ENCODE data around the gene PPHLN1. TPM values are rescaled to one million over a fixed set of nuclear protein-coding genes. Genes with fewer than 3 reads are reported as not detected.

PPHLN1 gene
- 10 to 100 TPM; 50.0 to 52.8 TPM for total RNA-seq
- polyA plus RNA-seq, result 10 to 100 TPM; 27.8 to 27.9 TPM
- long read RNA-seq, donor 1, full-length matches to known transcripts, result 12 of 43 reads
- long read RNA-seq, donor 1, partial matches to known transcripts, result 23 of 43 reads
- long read RNA-seq, donor 1, other reads (novel, unspliced or antisense), result 8 of 43 reads
- long read RNA-seq, donor 2, full-length matches to known transcripts, result 7 of 23 reads
- long read RNA-seq, donor 2, partial matches to known transcripts, result 4 of 23 reads
- long read RNA-seq, donor 2, other reads (novel, unspliced or antisense), result 12 of 23 reads

- Histone ChIP-seq H3K4me1 (ENCODE audit: control insufficient read depth in 1 of 2, insufficient read depth in 2 of 2, low read length in 2 of 2) (peaks cover 6 to 7% of the 10 kb centered on the region in 2 donors), H3K27ac (ENCODE audit: low read depth in 1 of 2, low read length in 2 of 2) (peak within 1 kb of the TSS; percentile 44 to 88), H3K36me3 (ENCODE audit: control insufficient read depth in 1 of 2, insufficient read depth in 2 of 2, low read length in 1 of 2) (peaks cover 0 to 3% of the 10 kb centered on the region in 2 donors), H3K9me3 (ENCODE audit: control insufficient read depth, low read length) (no peaks in the 10 kb centered on the region), H3K4me3 (ENCODE audit: low read length in 2 of 2) (peak within 1 kb of the TSS; percentile 82 to 97), H3K27me3 (ENCODE audit: control insufficient read depth in 1 of 2, insufficient read depth in 2 of 2, low read length in 1 of 2) (no peaks in the 10 kb centered on the region)
- intact Hi-C loops (cut with DNase I), result loop anchor here (5.0 kb wide), 3 partner anchors 89 to 194 kb away; partner anchors contain the start of genes YAF2 (in 2 of the 2) and GXYLT1 (in 1 of the 2)
- 0% methylated on average over 55 of the region's 55 CpGs for WGBS, 2 donors
- ATAC-seq (ENCODE audit: low FRiP score) (peak; percentile 95), DNase-seq (peak; percentile 88 to 94)
These were observed at the start of gene PPHLN1, which contains the start of gene ZCRB1 for GRCh38 chr12:42325653-42326474. Gene PPHLN1 (plus strand): TSS chr12:42326167. CDS start chr12:42335903, 9,736 bp downstream. Gene ZCRB1 (minus strand): TSS chr12:42326094. CDS start chr12:42324102, 1,992 bp downstream.

DNA sequence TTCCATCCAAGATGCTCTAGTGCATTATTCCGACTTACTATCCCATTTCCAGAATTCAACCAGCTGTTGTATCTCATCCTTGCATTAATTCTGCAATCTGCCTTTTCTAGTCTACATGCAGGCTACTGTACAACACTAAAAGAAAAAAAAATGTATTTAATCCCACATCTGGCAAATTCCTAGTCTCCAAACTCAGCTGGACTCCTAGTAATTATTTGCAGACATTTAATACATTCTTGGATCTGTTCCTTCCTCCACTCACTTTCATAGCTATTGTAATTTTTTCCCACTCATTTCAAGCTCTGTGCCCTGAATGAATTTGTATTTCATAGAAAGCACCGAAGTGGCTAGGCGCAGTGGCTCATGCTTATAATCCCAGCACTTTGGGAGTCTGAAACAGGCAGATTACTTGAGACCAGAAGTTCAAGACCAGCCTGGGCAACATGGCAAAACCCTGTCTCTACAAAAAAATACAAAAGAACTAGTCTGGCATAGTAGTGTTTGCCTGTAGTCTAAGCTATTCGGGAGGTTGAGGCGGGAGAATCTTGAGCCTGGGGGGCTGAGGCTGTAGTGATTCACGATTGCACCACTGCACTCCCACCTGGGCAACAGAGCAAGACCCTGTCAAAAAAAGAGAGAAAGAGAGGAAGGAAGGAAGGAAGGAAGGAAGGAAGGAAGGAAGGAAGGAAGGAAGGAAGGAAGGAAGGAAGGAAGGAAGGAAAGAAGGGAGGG, 48.4 kb upstream of the PPHLN1 start:
- intact Hi-C loops (cut with DNase I), result no loop called here
- no peak for DNase-seq
- 51 to 57% methylated on average over 6 of the region's 6 CpGs for WGBS, 2 donors
- no peaks in the 10 kb centered on the region for H3K36me3 ChIP-seq (ENCODE audit: control insufficient read depth in 1 of 2, insufficient read depth in 2 of 2, low read length in 1 of 2)
- no peaks in the 10 kb centered on the region for H3K4me1 ChIP-seq (ENCODE audit: control insufficient read depth in 1 of 2, insufficient read depth in 2 of 2, low read length in 2 of 2)
- H3K27me3 ChIP-seq (ENCODE audit: control insufficient read depth in 1 of 2, insufficient read depth in 2 of 2, low read length in 1 of 2), result no peaks in the 10 kb centered on the region
- H3K4me3 ChIP-seq (ENCODE audit: low read length in 2 of 2), result no peak overlapping the region
- H3K9me3 ChIP-seq (ENCODE audit: control insufficient read depth, low read length), result no peaks in the 10 kb centered on the region
- no peak for ATAC-seq (ENCODE audit: low FRiP score)
- H3K27ac ChIP-seq (ENCODE audit: low read depth in 1 of 2, low read length in 2 of 2), result no peak overlapping the region

DNA sequence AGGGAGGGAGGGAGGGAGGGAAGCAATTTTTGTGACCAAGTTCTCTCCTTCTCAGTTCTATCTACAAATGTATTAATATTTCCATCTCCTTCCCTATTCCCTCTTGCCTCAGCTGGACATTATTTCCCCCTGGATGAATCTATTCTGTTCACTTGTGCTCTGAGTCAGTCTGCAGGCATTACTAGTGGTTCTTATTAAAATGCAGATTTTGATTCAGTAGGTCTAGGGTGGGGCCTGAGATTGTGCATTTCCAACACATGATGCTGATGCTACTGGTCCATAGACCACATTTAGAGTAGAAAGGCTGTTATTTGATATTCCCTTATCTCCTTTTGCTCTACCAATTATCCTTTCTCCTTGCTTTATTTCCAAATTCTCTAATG, 47.8 kb upstream of the PPHLN1 start:
- Histone ChIP-seq H3K27me3 (ENCODE audit: control insufficient read depth in 1 of 2, insufficient read depth in 2 of 2, low read length in 1 of 2) (no peaks in the 10 kb centered on the region), H3K9me3 (ENCODE audit: control insufficient read depth, low read length) (no peaks in the 10 kb centered on the region), H3K36me3 (ENCODE audit: control insufficient read depth in 1 of 2, insufficient read depth in 2 of 2, low read length in 1 of 2) (no peaks in the 10 kb centered on the region), H3K4me3 (ENCODE audit: low read length in 2 of 2) (no peak overlapping the region), H3K4me1 (ENCODE audit: control insufficient read depth in 1 of 2, insufficient read depth in 2 of 2, low read length in 2 of 2) (no peaks in the 10 kb centered on the region), H3K27ac (ENCODE audit: low read depth in 1 of 2, low read length in 2 of 2) (no peak overlapping the region)
- ATAC-seq (ENCODE audit: low FRiP score), result no peak
- DNase-seq, result no peak
- intact Hi-C loops (cut with DNase I), result no loop called here

GRCh38 chr12:42281278-42281677, 44.7 kb upstream of the PPHLN1 start:
- no peak for DNase-seq
- intact Hi-C loops (cut with DNase I), result no loop called here
- Histone ChIP-seq H3K27me3 (ENCODE audit: control insufficient read depth in 1 of 2, insufficient read depth in 2 of 2, low read length in 1 of 2) (no peaks in the 10 kb centered on the region), H3K27ac (ENCODE audit: low read depth in 1 of 2, low read length in 2 of 2) (no peak overlapping the region), H3K4me1 (ENCODE audit: control insufficient read depth in 1 of 2, insufficient read depth in 2 of 2, low read length in 2 of 2) (no peaks in the 10 kb centered on the region), H3K36me3 (ENCODE audit: control insufficient read depth in 1 of 2, insufficient read depth in 2 of 2, low read length in 1 of 2) (no peaks in the 10 kb centered on the region), H3K4me3 (ENCODE audit: low read length in 2 of 2) (no peak overlapping the region), H3K9me3 (ENCODE audit: control insufficient read depth, low read length) (no peaks in the 10 kb centered on the region)
- 52 to 56% methylated on average over 3 of the region's 3 CpGs for WGBS, 2 donors
- no peak for ATAC-seq (ENCODE audit: low FRiP score)

DNA sequence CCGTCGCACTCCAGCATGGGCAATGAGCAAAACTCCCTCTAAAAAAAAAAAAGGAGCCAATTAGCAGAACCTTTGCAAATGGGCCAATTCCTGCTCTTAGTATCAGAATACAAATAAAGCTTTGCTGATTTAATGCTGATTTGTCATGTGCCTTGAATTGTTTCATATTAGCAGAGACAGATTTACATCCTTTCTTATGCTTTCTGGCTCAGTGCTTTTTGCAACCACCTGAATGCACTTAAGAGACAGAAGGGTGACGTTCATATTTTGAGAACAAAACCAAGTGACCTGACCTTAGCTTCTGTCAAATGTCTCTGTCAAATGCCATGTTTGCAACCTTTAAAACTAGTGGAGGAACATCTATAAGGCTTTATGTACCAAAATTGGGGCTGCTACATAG, 44.1 kb upstream of the PPHLN1 start:
- Histone ChIP-seq H3K27me3 (ENCODE audit: control insufficient read depth in 1 of 2, insufficient read depth in 2 of 2, low read length in 1 of 2) (no peaks in the 10 kb centered on the region), H3K9me3 (ENCODE audit: control insufficient read depth, low read length) (no peaks in the 10 kb centered on the region), H3K4me1 (ENCODE audit: control insufficient read depth in 1 of 2, insufficient read depth in 2 of 2, low read length in 2 of 2) (no peaks in the 10 kb centered on the region), H3K4me3 (ENCODE audit: low read length in 2 of 2) (no peak overlapping the region), H3K27ac (ENCODE audit: low read depth in 1 of 2, low read length in 2 of 2) (no peak overlapping the region), H3K36me3 (ENCODE audit: control insufficient read depth in 1 of 2, insufficient read depth in 2 of 2, low read length in 1 of 2) (no peaks in the 10 kb centered on the region)
- ATAC-seq (ENCODE audit: low FRiP score) (no peak), DNase-seq (no peak)
- 71 to 73% methylated on average over 3 of the region's 3 CpGs for WGBS, 2 donors
- intact Hi-C loops (cut with DNase I), result no loop called here

GRCh38 chr12:42282294-42282693, 43.7 kb upstream of the PPHLN1 start:
- WGBS, 2 donors, result 72 to 74% methylated on average over 2 of the region's 2 CpGs
- Histone ChIP-seq H3K4me3 (ENCODE audit: low read length in 2 of 2) (no peak overlapping the region), H3K27ac (ENCODE audit: low read depth in 1 of 2, low read length in 2 of 2) (no peak overlapping the region), H3K36me3 (ENCODE audit: control insufficient read depth in 1 of 2, insufficient read depth in 2 of 2, low read length in 1 of 2) (no peaks in the 10 kb centered on the region), H3K4me1 (ENCODE audit: control insufficient read depth in 1 of 2, insufficient read depth in 2 of 2, low read length in 2 of 2) (no peaks in the 10 kb centered on the region), H3K27me3 (ENCODE audit: control insufficient read depth in 1 of 2, insufficient read depth in 2 of 2, low read length in 1 of 2) (no peaks in the 10 kb centered on the region), H3K9me3 (ENCODE audit: control insufficient read depth, low read length) (no peaks in the 10 kb centered on the region)
- no peak for DNase-seq
- ATAC-seq (ENCODE audit: low FRiP score), result no peak
- intact Hi-C loops (cut with DNase I), result no loop called here

- ATAC-seq (ENCODE audit: low FRiP score), result no peak
- intact Hi-C loops (cut with DNase I), result no loop called here
- Histone ChIP-seq H3K4me3 (ENCODE audit: low read length in 2 of 2) (no peak overlapping the region), H3K9me3 (ENCODE audit: control insufficient read depth, low read length) (no peaks in the 10 kb centered on the region), H3K36me3 (ENCODE audit: control insufficient read depth in 1 of 2, insufficient read depth in 2 of 2, low read length in 1 of 2) (no peaks in the 10 kb centered on the region), H3K27me3 (ENCODE audit: control insufficient read depth in 1 of 2, insufficient read depth in 2 of 2, low read length in 1 of 2) (no peaks in the 10 kb centered on the region), H3K4me1 (ENCODE audit: control insufficient read depth in 1 of 2, insufficient read depth in 2 of 2, low read length in 2 of 2) (no peaks in the 10 kb centered on the region), H3K27ac (ENCODE audit: low read depth in 1 of 2, low read length in 2 of 2) (no peak overlapping the region)
- no peak for DNase-seq
These were observed 42.2 kb upstream of the PPHLN1 start for GRCh38 chr12:42283739-42284138.

GRCh38 chr12:42284157-42284556, 41.8 kb upstream of the PPHLN1 start:
- WGBS, 2 donors, result 86 to 88% methylated on average over 1 of the region's 1 CpG
- no peaks in the 10 kb centered on the region for H3K9me3 ChIP-seq (ENCODE audit: control insufficient read depth, low read length)
- DNase-seq, result no peak

More at GRCh38 chr12:42284157-42284556, 41.8 kb upstream of the PPHLN1 start:
- H3K27ac ChIP-seq (ENCODE audit: low read depth in 1 of 2, low read length in 2 of 2), result no peak overlapping the region
- intact Hi-C loops (cut with DNase I), result no loop called here
- no peaks in the 10 kb centered on the region for H3K36me3 ChIP-seq (ENCODE audit: control insufficient read depth in 1 of 2, insufficient read depth in 2 of 2, low read length in 1 of 2)
- no peak for ATAC-seq (ENCODE audit: low FRiP score)
- no peak overlapping the region for H3K4me3 ChIP-seq (ENCODE audit: low read length in 2 of 2)
- H3K27me3 ChIP-seq (ENCODE audit: control insufficient read depth in 1 of 2, insufficient read depth in 2 of 2, low read length in 1 of 2), result no peaks in the 10 kb centered on the region
- no peaks in the 10 kb centered on the region for H3K4me1 ChIP-seq (ENCODE audit: control insufficient read depth in 1 of 2, insufficient read depth in 2 of 2, low read length in 2 of 2)
